Measurements from ENCODE around the gene PYGB. TPM values are rescaled to one million over a fixed set of nuclear protein-coding genes. Genes with fewer than 3 reads are reported as not detected.
"Not testable (repeated sequence)": the region's sequence is repeated elsewhere in the genome, so short reads cannot be mapped to it uniquely, and the experiment has no call there.

Gene PYGB
- total and polyA plus RNA-seq, 8 donors: 17.4 to 37.2 (median 24.2) TPM

GRCh38 chr20:25227317-25227831 lies 20.5 kb upstream of the PYGB start:
- ATAC-seq (peak; percentile 41 to 68 (median 61)), DNase-seq (no peak), FAIRE-seq (no peak)
- Histone ChIP-seq H3K9me3 (no peaks in the 10 kb centered on the region), H3K36me3 (no peaks in the 10 kb centered on the region), H3K4me1 (peaks cover under 1 to 14% (median 12%) of the 10 kb centered on the region in 3 donors), H3K4me3 (no peak overlapping the region), H3K27ac (peak overlapping the region; percentile 26 to 71 (median 58)), H3K27me3 (no peaks in the 10 kb centered on the region)
- WGBS, 2 donors: 44 to 46% methylated on average over 12 of the region's 12 CpGs
- intact Hi-C loops (cut with DNase I): no loop called here
- TF ChIP-seq CTCF (IDR thresholded peaks at IDR 0.05): no peak

GRCh38 chr20:25229486-25230165 lies 18.3 kb upstream of the PYGB start:
- WGBS, 2 donors: 75 to 78% methylated on average over 23 of the region's 23 CpGs
- peak overlapping the region in 3 of 4 donors; percentile 28 to 66 (median 42) for H3K27ac ChIP-seq
- intact Hi-C loops (cut with DNase I): no loop called here
- no peak for TF ChIP-seq CTCF (IDR thresholded peaks at IDR 0.05)
- H3K4me3 ChIP-seq: no peak overlapping the region
- H3K4me1 ChIP-seq: peaks cover 9 to 26% (median 24%) of the 10 kb centered on the region in 3 donors
- no peak for DNase-seq
- H3K27me3 ChIP-seq: no peaks in the 10 kb centered on the region
- no peaks in the 10 kb centered on the region for H3K9me3 ChIP-seq
- no peaks in the 10 kb centered on the region for H3K36me3 ChIP-seq
- no peak for FAIRE-seq
- no peak for ATAC-seq

- TF ChIP-seq CTCF (IDR thresholded peaks at IDR 0.05): no peak
- peak in 2 of 4 donors; percentile 2 to 24 for ATAC-seq
- H3K27ac ChIP-seq: peak overlapping the region in 3 of 4 donors; percentile 42 to 66 (median 50)
Observed at GRCh38 chr20:25230166-25230831, 17.6 kb upstream of the PYGB start.

GRCh38 chr20:25233016-25233772 lies 14.7 kb upstream of the PYGB start:
- Histone ChIP-seq H3K27ac (peak overlapping the region in 3 of 4 donors; percentile 31 to 60 (median 31)), H3K36me3 (no peaks in the 10 kb centered on the region), H3K4me1 (peaks cover 9 to 17% (median 17%) of the 10 kb centered on the region in 3 donors), H3K27me3 (no peaks in the 10 kb centered on the region), H3K9me3 (no peaks in the 10 kb centered on the region), H3K4me3 (no peak overlapping the region)
- peak; percentile 81 to 93 (median 90) for ATAC-seq
- 26% methylated on average over 10 of the region's 10 CpGs for WGBS, 2 donors
- intact Hi-C loops (cut with DNase I): no loop called here
- DNase-seq: peak; percentile 76 to 89 (median 86)
- TF ChIP-seq CTCF (IDR thresholded peaks at IDR 0.05): no peak
- FAIRE-seq: no peak

More at GRCh38 chr20:25230166-25230831, 17.6 kb upstream of the PYGB start:
- Histone ChIP-seq H3K4me3 (no peak overlapping the region), H3K36me3 (no peaks in the 10 kb centered on the region), H3K9me3 (no peaks in the 10 kb centered on the region), H3K27me3 (no peaks in the 10 kb centered on the region), H3K4me1 (peaks cover 9 to 26% (median 24%) of the 10 kb centered on the region in 3 donors)
- FAIRE-seq (no peak), DNase-seq (no peak)
- 53 to 60% methylated on average over 8 of the region's 8 CpGs for WGBS, 2 donors
- intact Hi-C loops (cut with DNase I): no loop called here

GRCh38 chr20:25234009-25234849 lies 13.7 kb upstream of the PYGB start:
- not testable (repeated sequence) for ATAC-seq

More at GRCh38 chr20:25234009-25234849, 13.7 kb upstream of the PYGB start:
- H3K4me1 ChIP-seq: peaks cover 9 to 17% (median 17%) of the 10 kb centered on the region in 3 donors
- H3K9me3 ChIP-seq; DNase-seq; H3K4me3 ChIP-seq; intact Hi-C loops (cut with DNase I); FAIRE-seq; H3K36me3 ChIP-seq; H3K27me3 ChIP-seq: not testable (repeated sequence)
- 63 to 70% methylated on average over 8 of the region's 8 CpGs for WGBS, 2 donors
- peak overlapping the region in 2 of 4 donors; percentile 31 to 60 for H3K27ac ChIP-seq

Measured in pancreas (tissue), 10 donors.